Lower leg skin (tissue), 3 donors: Measurements from ENCODE around the gene KCNQ4.

ENCODE experiments used
- CTCF ChIP-seq, 3 donors: fragments of 450-650 bp; IDR thresholded peaks; one replicate each; pipeline ENCODE4 v1.5.1; 2016; ENCODE audit warnings: antibody characterized with exemption in 3 of 3, mild to moderate bottlenecking in 3 of 3, moderate library complexity in 2 of 3
- POLR2A ChIP-seq, 2 donors: fragments of 450-650 bp; IDR thresholded peaks; one replicate each; pipeline ENCODE4 v1.6.1; 2016 to 2017; ENCODE audit warnings: antibody characterized with exemption in 2 of 2, mild to moderate bottlenecking in 1 of 2, moderate library complexity in 1 of 2

- TF ChIP-seq POLR2A (IDR thresholded peaks at IDR 0.05), result no peak
- TF ChIP-seq CTCF (IDR thresholded peaks at IDR 0.05), result no peak
These were observed at the start of gene KCNQ4 for GRCh38 chr1:40783001-40783905.
